AG10803 (cell line): ENCODE data around the gene BEX4.
A peak's percentile ranks its signal among the peaks of the same experiment; 100 is the strongest.
"Not testable (repeated sequence)": the region's sequence is repeated elsewhere in the genome, so short reads cannot be mapped to it uniquely, and the experiment has no call there.

Source experiments
- DNase-seq: peaks from one replicate; pipeline ENCODE4 v3.0.0; 2010; ENCODE audit warnings: low read depth
- H3K4me3 ChIP-seq: 2 replicates; pipeline ENCODE4 v1.5.1; 2011; ENCODE audit warnings: mild to moderate bottlenecking, low read length, control low read depth
- CTCF ChIP-seq: conservative IDR thresholded peaks from 2 replicates; pipeline ENCODE4 v1.5.1; 2011; ENCODE audit warnings: mild to moderate bottlenecking, low read length, control low read depth, inconsistent platforms

Gene BEX4

GRCh38 chrX:103187953-103188475 lies 26.9 kb upstream of the BEX4 start:
- no peak overlapping the region for H3K4me3 ChIP-seq
- no peak for TF ChIP-seq CTCF
- DNase-seq, result no peak

- peak; percentile 74 for DNase-seq
- TF ChIP-seq CTCF, result no peak
Observed at GRCh38 chrX:103197721-103198306, 17.1 kb upstream of the BEX4 start.

GRCh38 chrX:103198668-103199067 lies 16.2 kb upstream of the BEX4 start:
- DNase-seq, H3K4me3 ChIP-seq: not testable (repeated sequence)

More at GRCh38 chrX:103197721-103198306, 17.1 kb upstream of the BEX4 start:
- no peak overlapping the region for H3K4me3 ChIP-seq

- DNase-seq, result no peak
- no peak overlapping the region for H3K4me3 ChIP-seq
- TF ChIP-seq CTCF, result no peak
Observed at GRCh38 chrX:103201041-103201440, 13.9 kb upstream of the BEX4 start.

- no peak for TF ChIP-seq CTCF
- no peak for DNase-seq
- no peak overlapping the region for H3K4me3 ChIP-seq
Observed at GRCh38 chrX:103210056-103210455, 4.9 kb upstream of the BEX4 start.

GRCh38 chrX:103211012-103211715 lies 3.7 kb upstream of the BEX4 start:
- H3K4me3 ChIP-seq, result no peak overlapping the region

More at GRCh38 chrX:103211012-103211715, 3.7 kb upstream of the BEX4 start:
- peak; percentile 40 for DNase-seq
- peak; percentile 56 for TF ChIP-seq CTCF
